NCI-H460 (cell line): ENCODE measurements around the gene CEP162. TPM values are rescaled to one million over a fixed set of nuclear protein-coding genes. Genes with fewer than 3 reads are reported as not detected.
"Not testable (repeated sequence)": the region's sequence is repeated elsewhere in the genome, so short reads cannot be mapped to it uniquely, and the experiment has no call there.

Experiments used
- DNase-seq: peaks from one replicate; pipeline ENCODE4 v3.0.0-alpha.2; 2016; ENCODE audit warnings: low read depth; ENCODE audit errors: extremely low read depth
- polyA plus RNA-seq: library from polyadenylated mRNA; depleted of rRNA; stranded (reverse); fragments of >200 nt; gene quantifications from 2 replicates; pipeline ENCODE4 v1.2.3, GENCODE V29; 2014; cell fraction: nucleus; rRNA removed
- total RNA-seq: library from RNA; depleted of rRNA; stranded (reverse); fragments of >200 nt; shearing (Covaris generic); gene quantifications from 2 replicates; pipeline ENCODE4 v1.2.3, GENCODE V29; 2014; rRNA removed

Gene CEP162
- 3.0 and 3.1 TPM in 2 replicates for total RNA-seq
- polyA plus RNA-seq, result 2.8 and 6.5 TPM in 2 replicates

DNA sequence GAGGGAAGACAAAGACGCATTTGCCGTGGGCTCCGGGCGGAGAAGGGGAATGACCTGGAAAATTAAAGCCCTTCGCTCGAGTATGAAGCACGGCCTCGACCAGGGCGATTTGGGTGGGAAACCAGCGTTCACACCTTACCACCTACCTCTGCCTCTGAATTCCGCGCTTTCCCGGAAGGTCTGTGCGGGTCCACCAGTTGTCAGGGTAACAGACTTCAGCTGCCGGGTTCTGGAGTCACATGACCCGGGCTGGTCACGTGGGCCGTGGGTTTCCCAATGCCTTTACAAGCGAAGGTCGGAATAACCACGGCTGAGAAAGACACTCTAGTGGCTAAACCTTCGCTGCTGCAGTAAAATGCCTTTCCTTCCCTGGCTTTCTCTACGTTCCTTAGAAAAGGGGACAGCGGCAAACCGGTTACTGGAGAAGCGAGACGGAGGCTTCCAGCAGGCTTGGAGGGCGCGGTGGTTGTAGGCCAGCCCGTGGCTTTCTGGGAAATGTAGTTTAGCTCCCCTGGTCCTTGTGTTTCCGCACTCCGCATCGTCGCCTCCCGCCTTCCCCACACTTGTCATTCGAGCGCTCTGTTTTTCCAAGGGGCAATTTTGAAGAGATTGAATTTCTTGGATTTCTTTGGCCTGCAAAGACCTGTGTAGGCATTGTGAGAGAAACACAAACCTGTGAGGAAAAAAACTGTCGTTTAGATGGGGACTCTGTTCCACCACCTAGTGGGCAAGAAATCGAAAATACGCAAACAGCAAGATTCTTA, at the start of gene CEP162:
Gene CEP162 (minus strand): TSS at position 210 of the 764 bp plus-strand sequence. CDS start 1,250 bp downstream, outside the sequence.
- DNase-seq, result peak; percentile 65

DNA sequence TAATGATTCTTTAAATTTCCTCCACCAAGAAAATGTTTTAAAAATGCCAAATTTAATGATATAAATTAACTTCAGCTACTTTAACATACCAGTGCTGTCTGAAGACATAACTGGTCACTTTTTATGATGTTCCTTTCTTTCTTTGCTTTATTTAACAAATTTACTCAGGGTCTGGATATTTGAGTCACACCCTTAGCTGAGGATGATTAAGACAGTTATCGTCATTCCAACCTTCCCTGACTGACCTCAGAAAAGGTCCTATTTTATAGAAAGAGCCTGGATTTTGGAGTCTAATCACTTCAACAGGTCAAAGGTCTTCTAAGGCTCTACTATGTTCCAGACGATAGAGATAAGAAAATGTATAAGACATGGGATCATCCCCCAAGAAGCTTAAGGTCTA, 47.4 kb upstream of the CEP162 start:
- no peak for DNase-seq

- no peak for DNase-seq
These were observed 45.8 kb upstream of the CEP162 start for GRCh38 chr6:84273048-84273809.

DNA sequence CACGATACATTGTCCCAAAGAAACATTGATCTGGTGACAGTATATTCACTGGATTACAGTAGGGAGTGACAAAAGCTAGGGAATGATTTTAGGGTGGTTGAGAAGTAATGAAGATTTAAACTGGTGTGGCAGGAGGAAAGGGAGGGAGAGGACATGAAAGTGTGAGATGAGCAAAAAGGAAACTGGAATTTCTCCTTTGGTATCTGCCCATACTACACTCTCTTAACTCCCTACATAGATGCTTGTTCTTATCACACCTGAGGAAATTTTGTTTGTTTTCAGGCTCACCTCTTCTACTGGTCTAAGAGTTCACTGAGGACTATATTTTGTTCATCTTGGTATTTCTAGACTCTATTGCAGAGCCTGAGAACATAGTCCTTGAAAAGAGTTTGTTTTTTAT, 44.9 kb upstream of the CEP162 start:
- DNase-seq, result no peak

DNA sequence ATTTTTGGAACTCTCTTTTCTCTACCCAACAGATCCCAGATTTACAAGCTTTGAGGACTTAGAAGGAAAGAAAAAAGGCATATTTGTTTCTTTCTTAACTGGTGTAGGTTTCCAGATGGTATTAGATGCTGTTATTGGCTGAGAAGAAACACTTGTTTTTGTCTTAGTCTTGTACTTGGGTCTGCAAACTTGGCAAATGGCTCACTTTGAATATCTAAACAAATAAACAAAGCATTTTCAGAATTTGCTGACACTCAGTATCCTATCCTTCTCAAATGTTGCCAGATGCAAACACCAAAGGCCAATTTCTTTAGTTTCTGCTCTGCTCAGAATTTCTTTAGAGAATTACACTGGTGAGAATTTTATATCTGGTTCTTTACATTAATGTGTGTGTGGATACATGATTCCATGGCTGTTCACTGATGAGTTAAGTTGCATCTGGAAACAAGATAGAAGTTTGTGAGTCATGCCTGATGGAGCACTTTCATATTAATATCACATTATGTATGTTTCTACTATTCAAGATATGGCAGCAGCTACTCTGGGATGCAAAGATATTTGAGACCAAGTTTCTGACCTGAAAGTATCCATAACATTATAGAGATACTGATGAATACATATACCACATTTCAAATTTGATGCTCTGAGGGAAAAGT, 43.7 kb upstream of the CEP162 start:
- no peak for DNase-seq

DNA sequence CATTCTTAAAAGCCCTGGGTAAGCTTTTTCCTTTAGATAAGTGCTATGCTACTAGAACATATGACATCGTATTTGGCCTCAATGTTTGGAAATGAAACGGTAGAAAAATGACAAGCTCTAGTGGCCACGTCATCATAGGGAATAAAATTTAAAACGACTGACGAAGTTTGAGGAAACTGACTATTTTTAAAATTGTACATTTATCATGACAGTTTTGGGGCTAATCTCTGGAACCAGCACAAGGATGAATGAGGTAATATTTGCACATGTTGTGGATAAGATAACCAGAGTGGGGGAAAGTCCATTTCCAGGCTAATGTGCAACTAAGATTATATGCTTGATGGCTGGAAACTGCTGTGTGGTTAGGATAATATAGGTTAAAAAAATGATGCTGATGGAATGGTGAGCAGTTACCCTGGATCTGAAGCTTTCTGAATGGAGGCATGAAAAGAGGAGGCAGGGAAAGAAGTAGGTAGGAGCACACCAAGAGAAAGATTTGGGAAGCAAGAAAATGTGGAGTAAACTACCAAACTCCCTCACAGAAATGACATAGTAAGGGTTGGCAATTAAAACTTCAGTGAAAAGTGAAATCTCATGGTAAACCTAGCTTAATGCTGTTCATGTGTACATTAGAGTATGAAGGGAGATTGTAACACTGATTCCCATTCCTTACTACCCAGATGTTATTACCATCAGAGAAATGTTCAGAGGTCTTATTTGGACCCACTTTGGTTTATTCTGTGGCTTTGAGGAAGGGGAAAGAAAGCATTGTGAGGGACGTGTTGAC, 42.7 kb upstream of the CEP162 start:
- no peak for DNase-seq

DNA sequence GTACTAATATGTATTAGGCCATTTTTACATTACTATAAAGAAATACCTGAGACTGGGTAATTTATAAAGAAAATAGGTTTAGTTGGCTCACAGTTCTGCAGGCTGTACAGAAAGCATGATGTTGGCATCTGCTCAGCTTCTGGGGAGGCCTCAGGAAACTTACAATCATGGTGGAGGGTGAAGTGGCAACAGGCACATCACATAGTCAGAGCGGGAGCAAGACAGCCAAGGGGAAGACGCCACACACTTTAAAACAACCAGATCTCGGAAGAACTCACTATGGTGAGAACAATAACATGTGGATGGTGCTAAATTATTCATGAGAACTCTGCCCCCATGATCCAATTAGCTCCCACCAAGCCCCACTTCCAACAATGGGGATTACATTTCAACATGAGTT, 41.3 kb upstream of the CEP162 start:
- no peak for DNase-seq

GRCh38 chr6:84263557-84263956, 36.1 kb upstream of the CEP162 start:
- peak; percentile 15 for DNase-seq

- DNase-seq, result no peak
These were observed 33.5 kb upstream of the CEP162 start for GRCh38 chr6:84260926-84261325.

- DNase-seq, result no peak
These were observed 32.8 kb upstream of the CEP162 start for GRCh38 chr6:84260196-84260595.

GRCh38 chr6:84258866-84259265, 31.4 kb upstream of the CEP162 start:
- DNase-seq, result no peak

GRCh38 chr6:84258268-84258667, 30.8 kb upstream of the CEP162 start:
- no peak for DNase-seq

DNA sequence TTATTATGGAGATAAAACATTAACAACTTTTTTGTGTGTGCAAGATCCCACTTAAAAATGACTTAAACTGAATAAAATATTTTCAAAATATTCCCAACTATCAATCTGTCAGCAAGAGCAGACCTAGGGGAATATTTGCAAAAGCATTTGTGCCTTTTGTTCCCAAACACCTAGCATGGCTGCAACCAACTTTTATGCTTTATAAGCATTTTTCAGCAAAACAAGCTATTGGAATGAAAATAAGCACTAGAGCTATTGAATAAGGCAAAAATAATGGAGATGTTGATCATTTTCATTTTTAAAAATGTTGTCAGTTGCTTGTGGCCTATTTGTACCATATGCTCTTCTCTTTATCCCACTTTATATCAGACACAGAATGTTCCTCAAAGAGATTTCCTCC, 28.2 kb upstream of the CEP162 start:
- DNase-seq, result no peak

- DNase-seq, result no peak
These were observed 25.9 kb upstream of the CEP162 start for GRCh38 chr6:84253380-84253779.

DNA sequence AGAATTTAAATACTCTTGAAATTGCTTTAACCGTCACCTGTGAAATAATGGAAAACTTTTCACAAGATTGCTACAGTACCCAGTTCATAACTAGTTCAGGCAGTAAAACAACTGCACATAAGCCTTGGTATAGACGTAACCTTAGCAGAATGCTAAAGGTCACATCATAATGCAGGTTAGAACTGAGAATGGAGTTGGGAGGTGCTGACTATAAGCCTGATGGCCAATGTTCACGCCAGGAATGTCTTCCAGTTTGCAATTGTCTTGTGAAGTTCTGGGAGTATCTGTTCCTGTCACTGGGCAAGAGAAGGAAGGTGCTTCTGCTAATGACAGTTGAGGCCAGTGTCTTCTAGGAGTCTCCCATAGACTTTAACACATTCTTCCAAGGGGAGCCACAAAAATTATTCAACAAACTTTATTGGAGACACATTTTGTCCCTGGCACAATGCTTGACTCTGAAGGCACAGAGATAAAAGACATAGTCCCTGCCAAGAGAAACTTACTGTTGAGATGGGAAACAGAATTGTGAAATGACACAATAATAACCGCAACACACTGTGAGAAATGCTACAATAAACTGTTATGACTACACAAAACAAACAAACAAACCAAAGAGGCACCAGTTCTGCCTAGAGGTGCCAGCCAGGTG, 24.6 kb upstream of the CEP162 start:
- DNase-seq, result no peak

DNA sequence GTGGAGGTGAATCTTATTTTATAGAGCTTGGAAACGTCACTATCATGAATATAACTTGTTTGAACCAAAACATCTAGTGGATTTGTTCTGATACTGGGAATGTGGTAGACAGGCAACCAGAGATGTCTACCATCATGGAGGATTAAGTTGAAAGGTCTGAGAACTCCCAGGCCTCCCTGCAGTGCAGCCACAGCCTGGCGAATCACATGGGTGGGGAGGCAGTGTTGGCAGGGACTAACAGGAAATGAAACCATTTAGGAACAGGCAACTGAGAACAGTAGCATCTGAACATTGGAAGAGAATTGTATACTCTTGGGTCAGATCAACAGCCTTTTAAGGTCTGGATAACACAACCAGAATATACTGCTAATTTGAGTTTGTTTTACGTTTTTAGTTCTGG, 22.3 kb upstream of the CEP162 start:
- DNase-seq, result no peak

- not testable (repeated sequence) for DNase-seq
These were observed 17.1 kb upstream of the CEP162 start for GRCh38 chr6:84244416-84245081.

DNA sequence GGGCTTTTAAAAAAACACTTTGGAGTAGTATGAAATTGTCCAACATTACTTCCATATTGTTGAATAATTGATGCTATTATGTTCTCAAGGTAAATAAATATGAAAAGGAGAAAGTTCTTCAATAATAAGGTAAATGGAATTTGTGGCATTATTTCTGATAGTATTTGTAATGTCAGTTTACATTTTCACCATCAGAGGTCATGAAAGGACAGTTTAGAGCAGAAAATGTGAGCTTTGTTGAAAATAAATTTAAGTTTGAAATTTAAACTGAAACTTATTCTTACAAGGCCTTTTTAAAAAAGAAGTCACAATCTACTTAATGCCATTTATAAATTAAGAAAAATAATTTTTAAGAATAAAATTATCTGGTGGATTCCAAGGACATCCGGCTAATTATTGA, 15.8 kb upstream of the CEP162 start:
- DNase-seq, result no peak

GRCh38 chr6:84242265-84242664, 14.8 kb upstream of the CEP162 start:
- DNase-seq, result no peak

DNA sequence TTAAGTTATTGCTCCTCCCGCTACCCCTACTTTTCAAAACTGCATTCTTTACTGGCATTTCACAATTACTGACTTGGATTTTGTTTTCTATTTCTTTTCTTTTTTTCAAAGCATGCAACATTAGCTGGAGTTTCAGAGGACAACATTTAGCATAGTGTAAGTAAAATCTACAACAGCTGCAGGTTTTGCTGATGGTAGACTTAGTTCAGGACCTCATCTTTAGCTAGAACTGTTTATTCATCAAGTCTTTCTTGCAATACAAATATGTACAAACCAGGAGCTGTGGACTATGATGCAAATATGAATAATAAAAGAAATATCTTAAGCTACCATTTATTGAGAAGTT, 728 bp upstream of the CEP162 start:
- DNase-seq, result no peak
